Neural cell (in vitro differentiated cells): ENCODE measurements around the gene CTSF. TPM values are rescaled to one million over a fixed set of nuclear protein-coding genes. Genes with fewer than 3 reads are reported as not detected.
"Not testable (repeated sequence)": the region's sequence is repeated elsewhere in the genome, so short reads cannot be mapped to it uniquely, and the experiment has no call there.

Source experiments
- H2AFZ ChIP-seq: fragments of 200-600, 300-800 bp; sonication (generic), shearing (Covaris generic); 2 replicates; pipeline ENCODE4 v1.6.0; 2014; ENCODE audit warnings: low read depth, mild to moderate bottlenecking, antibody characterized with exemption, low read length, moderate library complexity
- H3F3A ChIP-seq: fragments of 200-600 bp; shearing (Covaris generic); 2 replicates; pipeline ENCODE4 v1.6.1; 2016; ENCODE audit warnings: mild to moderate bottlenecking, moderate library complexity, mixed read lengths, antibody characterized with exemption, low read length; ENCODE audit not compliant: insufficient read depth, poor library complexity, severe bottlenecking
- H3K27ac ChIP-seq: fragments of 200-600, 300-800 bp; sonication (generic), shearing (Covaris generic); 2 replicates; pipeline ENCODE4 v1.5.1; 2014; ENCODE audit warnings: mild to moderate bottlenecking, low read length, moderate library complexity
- H3K27me3 ChIP-seq: fragments of 300-800, 200-600 bp; sonication (generic), shearing (Covaris generic); 2 replicates; pipeline ENCODE4 v1.6.0; 2014; ENCODE audit warnings: mild to moderate bottlenecking, low read depth, low read length, moderate library complexity; ENCODE audit not compliant: insufficient read depth
- H3K36me3 ChIP-seq: fragments of 300-800, 200-600 bp; sonication (generic), shearing (Covaris generic); 2 replicates; pipeline ENCODE4 v1.5.1; 2014; ENCODE audit warnings: mild to moderate bottlenecking, antibody characterized with exemption, low read length, moderate library complexity; ENCODE audit not compliant: insufficient read depth
- H3K4me2 ChIP-seq: fragments of 300-800, 200-600 bp; sonication (generic), shearing (Covaris generic); 2 replicates; pipeline ENCODE4 v1.6.0; 2014; ENCODE audit warnings: mild to moderate bottlenecking, low read length
- H3K4me3 ChIP-seq: fragments of 300-800, 200-600 bp; sonication (generic), shearing (Covaris generic); 2 replicates; pipeline ENCODE4 v1.5.1; 2014; ENCODE audit warnings: mild to moderate bottlenecking, low read length, moderate library complexity
- H3K79me2 ChIP-seq: fragments of 200-600 bp; shearing (Covaris generic); replicated peaks from 2 replicates; pipeline ENCODE4 v1.6.0; 2014; ENCODE audit warnings: mild to moderate bottlenecking, low read length, moderate library complexity; ENCODE audit not compliant: insufficient read depth
- H3K9ac ChIP-seq: fragments of 300-800, 200-600 bp; sonication (generic), shearing (Covaris generic); 2 replicates; pipeline ENCODE4 v1.6.1; 2016; ENCODE audit warnings: mild to moderate bottlenecking, low read length, mixed read lengths
- H3K9me2 ChIP-seq: fragments of 200-600 bp; shearing (Covaris generic); 2 replicates; pipeline ENCODE4 v1.6.1; 2016; ENCODE audit warnings: mild to moderate bottlenecking, low read length, mixed read lengths; ENCODE audit not compliant: insufficient read depth
- H3K9me3 ChIP-seq: fragments of 200-600, 300-800 bp; sonication (generic), shearing (Covaris generic); 2 replicates; pipeline ENCODE4 v1.6.1; 2016; ENCODE audit warnings: mild to moderate bottlenecking, mixed run types, low read length, moderate library complexity, mixed read lengths
- H4K20me1 ChIP-seq: fragments of 200-600 bp; shearing (Covaris generic); 2 replicates; pipeline ENCODE4 v1.6.1; 2016; ENCODE audit warnings: mild to moderate bottlenecking, mixed run types; ENCODE audit not compliant: insufficient read depth
- CTCF ChIP-seq: fragments of 450-650 bp; IDR thresholded peaks from 2 replicates; pipeline ENCODE4 v1.5.1; 2014; ENCODE audit warnings: antibody characterized with exemption, mild to moderate bottlenecking, moderate library complexity; ENCODE audit not compliant: poor library complexity, severe bottlenecking
- EP300 ChIP-seq: fragments of 450-650 bp; conservative IDR thresholded peaks from 2 replicates; pipeline ENCODE4 v1.6.1; 2014; ENCODE audit warnings: antibody characterized with exemption, mild to moderate bottlenecking, moderate library complexity; ENCODE audit not compliant: poor library complexity, severe bottlenecking
- EZH2 ChIP-seq: fragments of 200-600, 300-800 bp; shearing (Covaris generic), sonication (generic); IDR thresholded peaks from 2 replicates; pipeline ENCODE4 v1.6.1; 2014; ENCODE audit warnings: antibody characterized with exemption, low read length, borderline replicate concordance, mild to moderate bottlenecking; ENCODE audit not compliant: insufficient read depth, poor library complexity, severe bottlenecking
- MXI1 ChIP-seq: fragments of 450-650 bp; conservative IDR thresholded peaks from 2 replicates; pipeline ENCODE4 v1.6.1; 2014; ENCODE audit warnings: antibody characterized with exemption, mild to moderate bottlenecking; ENCODE audit not compliant: poor library complexity, severe bottlenecking
- POLR2AphosphoS5 ChIP-seq: IDR thresholded peaks from 2 replicates; pipeline ENCODE4 v1.6.1; 2012
- RAD21 ChIP-seq: fragments of 450-650 bp; conservative IDR thresholded peaks from 2 replicates; pipeline ENCODE4 v1.6.1; 2014; ENCODE audit warnings: antibody characterized with exemption, mild to moderate bottlenecking, moderate library complexity
- REST ChIP-seq: IDR thresholded peaks from 2 replicates; pipeline ENCODE4 v1.6.1; 2012; ENCODE audit warnings: borderline replicate concordance
- SMC3 ChIP-seq: fragments of 450-650 bp; conservative IDR thresholded peaks from 2 replicates; pipeline ENCODE4 v1.6.1; 2014; ENCODE audit warnings: antibody characterized with exemption, mild to moderate bottlenecking, moderate library complexity; ENCODE audit not compliant: poor library complexity
- TAF1 ChIP-seq: IDR thresholded peaks from 2 replicates; pipeline ENCODE4 v1.6.1; 2012; ENCODE audit warnings: low read depth
- polyA plus RNA-seq: library from polyadenylated mRNA; depleted of rRNA; stranded (reverse); fragments of >200 nt; gene quantifications from 2 replicates; pipeline ENCODE4 v1.2.3, GENCODE V29; 2014

Gene CTSF
- polyA plus RNA-seq, 1 donor from 2014 or later = 2.7 TPM

GRCh38 chr11:66607126-66607834 is 38.9 kb upstream of the CTSF start:
- H3K79me2 ChIP-seq = no peaks in the 10 kb centered on the region
- H3K9me3 ChIP-seq = no peaks in the 10 kb centered on the region
- H2AFZ ChIP-seq = no peak overlapping the region
- no peaks in the 10 kb centered on the region for H4K20me1 ChIP-seq
- H3K27me3 ChIP-seq = no peaks in the 10 kb centered on the region
- H3F3A ChIP-seq = no peaks in the 10 kb centered on the region
- TF ChIP-seq MXI1 = no peak
- no peak for TF ChIP-seq EP300
- TF ChIP-seq CTCF = no peak
- no peak for TF ChIP-seq SMC3
- H3K9me2 ChIP-seq = no peaks in the 10 kb centered on the region
- no peak overlapping the region for H3K27ac ChIP-seq
- H3K36me3 ChIP-seq = no peaks in the 10 kb centered on the region
- H3K4me2 ChIP-seq = no peak overlapping the region
- H3K4me3 ChIP-seq = no peak overlapping the region
- no peak overlapping the region for H3K9ac ChIP-seq

GRCh38 chr11:66606608-66607007 is 38.2 kb upstream of the CTSF start:
- H3K9me3 ChIP-seq, H3K79me2 ChIP-seq, H3K27me3 ChIP-seq, H2AFZ ChIP-seq, H3K4me2 ChIP-seq, H3F3A ChIP-seq, H3K4me3 ChIP-seq, H3K27ac ChIP-seq, H4K20me1 ChIP-seq, H3K9ac ChIP-seq, H3K36me3 ChIP-seq, H3K9me2 ChIP-seq: not testable (repeated sequence)

GRCh38 chr11:66604155-66604554 is 35.7 kb upstream of the CTSF start:
- no peak overlapping the region for H3K27ac ChIP-seq
- H4K20me1 ChIP-seq = no peaks in the 10 kb centered on the region
- H2AFZ ChIP-seq = no peak overlapping the region
- no peak overlapping the region for H3K4me2 ChIP-seq
- H3K9ac ChIP-seq = no peak overlapping the region
- no peaks in the 10 kb centered on the region for H3K79me2 ChIP-seq
- TF ChIP-seq RAD21 = no peak
- no peak for TF ChIP-seq SMC3
- no peak for TF ChIP-seq EP300
- no peak for TF ChIP-seq TAF1
- H3K4me3 ChIP-seq = no peak overlapping the region
- no peaks in the 10 kb centered on the region for H3K36me3 ChIP-seq
- H3K9me2 ChIP-seq = no peaks in the 10 kb centered on the region
- H3F3A ChIP-seq = no peaks in the 10 kb centered on the region
- H3K27me3 ChIP-seq = no peaks in the 10 kb centered on the region
- no peaks in the 10 kb centered on the region for H3K9me3 ChIP-seq

- Histone ChIP-seq H2AFZ (no peak overlapping the region), H3F3A (no peaks in the 10 kb centered on the region), H3K36me3 (no peaks in the 10 kb centered on the region), H3K9me2 (no peaks in the 10 kb centered on the region), H3K27me3 (no peaks in the 10 kb centered on the region), H3K9me3 (no peaks in the 10 kb centered on the region), H3K4me2 (no peak overlapping the region), H3K27ac (no peak overlapping the region), H4K20me1 (no peaks in the 10 kb centered on the region), H3K4me3 (no peak overlapping the region), H3K79me2 (no peaks in the 10 kb centered on the region), H3K9ac (no peak overlapping the region)
- no peak for TF ChIP-seq POLR2AphosphoS5
- TF ChIP-seq MXI1 = no peak
- no peak for TF ChIP-seq REST
- no peak for TF ChIP-seq CTCF
- no peak for TF ChIP-seq TAF1
- no peak for TF ChIP-seq RAD21
- TF ChIP-seq EZH2 = no peak
- no peak for TF ChIP-seq SMC3
- TF ChIP-seq EP300 = no peak
Observed at GRCh38 chr11:66603072-66603471, 34.7 kb upstream of the CTSF start.
